Hepatocyte (in vitro differentiated cells): ENCODE measurements around the gene MS4A6A.

Experiments used
- CTCF ChIP-seq: fragments of 200-600 bp; sonication (generic); IDR thresholded peaks from 2 replicates; pipeline ENCODE4 v1.5.1; 2016; ENCODE audit warnings: antibody characterized with exemption, mild to moderate bottlenecking; ENCODE audit not compliant: poor library complexity
- EZH2 ChIP-seq: fragments of 200-600 bp; sonication (generic); IDR thresholded peaks from 2 replicates; pipeline ENCODE4 v1.6.1; 2016; ENCODE audit warnings: antibody characterized with exemption, mild to moderate bottlenecking, borderline replicate concordance
- EZH2phosphoT487 ChIP-seq: fragments of 200-600 bp; sonication (generic); IDR thresholded peaks from one replicate; pipeline ENCODE4 v1.6.1; 2018; ENCODE audit warnings: antibody characterized with exemption, mild to moderate bottlenecking, low read depth, moderate library complexity; ENCODE audit not compliant: unreplicated experiment, severe bottlenecking

- TF ChIP-seq CTCF, result no peak
- TF ChIP-seq EZH2, result no peak
- TF ChIP-seq EZH2phosphoT487, result no peak
These were observed 51.0 kb downstream of the MS4A6A start for GRCh38 chr11:60131912-60132311.
